HG03520 (cell line): ENCODE data around the gene MAGI1.

Source experiments
- ATAC-seq: cut with Tn5 transposase; IDR thresholded peaks from one replicate; pipeline ENCODE4 v1.9.1; 2021; ENCODE audit warnings: mild to moderate bottlenecking, moderate library complexity; ENCODE audit not compliant: unreplicated experiment

Gene MAGI1

GRCh38 chr3:65677486-65678010 lies 361.2 kb downstream of the MAGI1 start:
- ATAC-seq: no peak

DNA sequence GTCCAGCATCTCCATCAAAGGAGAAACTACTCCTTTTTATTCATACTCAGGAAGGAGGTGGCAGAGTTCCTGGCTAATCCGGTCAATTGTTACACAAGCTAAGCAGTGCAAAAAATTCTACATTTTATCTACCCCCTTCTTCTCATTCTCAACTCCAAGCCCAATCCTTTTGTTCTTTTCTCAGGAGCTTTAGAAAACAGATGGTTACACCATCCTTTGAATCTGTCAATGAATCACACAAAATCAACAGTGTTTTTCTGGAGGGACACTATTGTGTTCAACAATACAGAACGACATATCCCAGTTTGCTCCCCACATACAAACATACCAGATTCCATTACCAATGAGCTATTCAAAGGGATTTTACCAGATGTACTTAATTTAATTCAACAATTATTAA lies 362.1 kb downstream of the MAGI1 start:
- ATAC-seq: no peak

GRCh38 chr3:65675011-65675410 lies 363.7 kb downstream of the MAGI1 start:
- no peak for ATAC-seq

DNA sequence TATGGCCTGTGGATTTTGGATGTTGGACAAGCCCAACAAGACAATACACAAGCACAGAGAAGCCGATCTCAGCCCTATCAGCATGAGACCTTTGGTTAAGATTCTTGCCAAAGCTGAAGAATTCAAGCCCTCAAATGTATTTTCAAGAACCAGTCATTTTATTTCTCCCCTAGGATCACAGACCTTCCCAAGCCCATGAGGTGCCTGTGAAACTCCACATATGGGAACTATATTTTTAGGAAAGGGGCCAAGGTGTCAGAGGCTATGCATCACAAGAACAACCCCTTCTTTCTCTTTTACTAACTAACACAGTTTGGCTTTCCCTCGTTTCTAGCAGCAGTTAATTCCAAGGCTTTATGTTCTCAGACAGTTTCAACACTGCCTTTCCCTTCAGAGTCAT lies 364.5 kb downstream of the MAGI1 start:
- ATAC-seq: no peak

DNA sequence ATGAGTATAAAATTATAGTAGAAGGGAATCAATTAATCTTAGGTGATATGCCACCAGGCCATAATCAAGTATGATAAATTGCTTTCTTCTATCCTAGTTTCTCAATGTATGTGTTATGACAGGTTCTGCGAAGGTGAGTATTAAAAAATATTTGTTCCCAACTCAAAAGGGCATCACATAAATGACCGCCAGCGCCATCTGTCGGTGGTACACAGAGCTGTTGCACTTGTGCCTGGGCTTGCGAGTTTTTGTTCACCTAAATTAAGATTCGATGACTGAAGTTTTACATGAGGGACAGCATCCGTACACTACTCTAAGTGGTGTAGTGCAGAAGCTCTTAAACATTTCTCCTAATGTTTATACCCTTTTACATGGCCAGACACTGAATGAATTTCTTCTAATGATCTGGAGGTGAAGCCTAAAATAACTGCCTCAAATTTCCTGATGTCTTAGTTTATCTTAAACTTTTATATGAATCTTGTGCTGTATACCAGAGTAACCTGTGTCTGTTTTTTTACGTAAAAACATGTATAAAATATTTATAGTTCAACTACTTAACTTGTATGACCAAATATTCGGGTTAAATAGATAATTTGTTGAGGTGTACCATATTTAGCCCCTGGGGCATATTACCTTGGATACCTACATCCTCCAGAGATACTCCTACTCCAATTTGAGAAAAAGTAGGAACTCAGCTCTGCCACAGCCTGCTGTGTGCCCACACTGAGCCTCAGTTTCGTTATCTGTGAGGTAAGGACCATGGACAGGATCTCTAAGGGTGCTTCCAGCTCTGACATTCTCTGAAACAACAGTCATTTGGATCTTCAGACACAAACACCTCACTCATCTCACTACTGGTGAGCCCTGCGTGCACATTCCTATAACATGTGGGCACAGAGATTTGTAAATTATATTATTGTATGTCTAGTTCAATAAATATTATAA lies 365.6 kb downstream of the MAGI1 start:
- no peak for ATAC-seq

- ATAC-seq: no peak
Measured at GRCh38 chr3:65672061-65672460, 366.7 kb downstream of the MAGI1 start.

GRCh38 chr3:65671004-65671403 lies 367.7 kb downstream of the MAGI1 start:
- no peak for ATAC-seq

- no peak for ATAC-seq
Measured at GRCh38 chr3:65669163-65669875, 369.4 kb downstream of the MAGI1 start.

- ATAC-seq: no peak
Measured at GRCh38 chr3:65667963-65668362, 370.8 kb downstream of the MAGI1 start.

DNA sequence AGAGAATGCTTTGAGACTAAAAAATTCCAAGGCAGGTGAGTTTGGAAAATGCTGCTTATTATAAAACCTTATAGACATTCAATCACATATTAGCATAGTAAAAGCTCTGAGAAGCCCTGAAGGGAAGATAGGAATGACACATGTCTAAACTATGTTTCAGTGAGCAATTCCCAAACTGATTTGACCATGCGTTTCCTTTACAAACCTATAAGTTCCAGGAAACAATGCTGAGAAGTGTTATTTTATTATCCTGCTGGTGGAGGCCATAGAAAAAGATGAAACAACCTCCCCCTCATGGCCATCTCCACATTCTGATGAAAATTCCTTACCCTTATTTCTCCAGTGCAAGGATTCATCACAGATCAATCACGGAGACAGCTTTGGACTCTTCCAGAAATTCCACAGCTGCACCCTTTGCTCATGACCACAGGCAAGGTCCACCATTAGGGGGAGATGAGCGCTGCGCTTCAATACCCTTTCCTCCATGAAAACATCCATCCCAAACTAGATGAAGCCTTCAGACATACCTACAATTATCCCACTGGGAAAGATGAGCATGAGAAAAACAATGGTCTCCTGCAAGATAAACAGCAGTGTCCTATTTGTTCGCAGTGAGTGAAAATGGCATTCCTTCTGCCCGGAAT lies 372.1 kb downstream of the MAGI1 start:
- no peak for ATAC-seq

DNA sequence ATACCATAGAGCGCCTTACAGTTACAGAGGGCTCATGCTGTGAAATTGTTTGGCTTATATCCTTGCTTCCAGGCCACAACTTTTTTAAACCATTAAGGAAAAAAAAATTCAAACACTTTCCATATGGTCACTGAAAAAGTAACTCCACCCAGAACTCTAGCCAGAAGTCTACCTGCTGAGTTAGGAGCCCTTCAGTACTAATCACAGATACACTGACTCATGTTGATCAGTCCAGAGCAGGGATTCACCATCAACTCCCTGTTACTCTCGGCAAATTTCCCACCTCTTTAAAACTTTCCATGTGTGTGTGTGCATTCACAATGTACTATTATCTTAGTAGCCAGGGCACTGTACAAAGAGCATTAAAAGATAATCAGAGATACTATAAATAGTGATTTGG lies 372.8 kb downstream of the MAGI1 start:
- no peak for ATAC-seq

DNA sequence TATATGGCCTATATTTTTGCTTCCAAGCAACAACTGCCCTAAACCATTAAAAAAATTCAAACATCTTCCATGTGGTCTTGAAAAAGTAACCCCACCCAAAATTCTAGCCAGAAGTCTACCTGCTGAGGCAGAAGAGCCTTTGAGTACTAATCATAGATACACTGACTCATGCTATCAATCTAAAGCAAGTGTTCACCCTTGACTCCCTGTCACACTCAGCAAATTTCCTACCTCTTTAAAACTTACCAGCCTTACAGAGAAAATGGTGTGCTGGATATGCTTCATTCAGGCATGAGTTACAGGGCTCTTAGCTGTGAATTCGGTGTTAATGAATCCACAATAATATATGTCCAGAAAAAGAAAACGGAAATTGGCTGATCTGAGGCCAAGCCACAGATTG lies 373.8 kb downstream of the MAGI1 start:
- no peak for ATAC-seq

DNA sequence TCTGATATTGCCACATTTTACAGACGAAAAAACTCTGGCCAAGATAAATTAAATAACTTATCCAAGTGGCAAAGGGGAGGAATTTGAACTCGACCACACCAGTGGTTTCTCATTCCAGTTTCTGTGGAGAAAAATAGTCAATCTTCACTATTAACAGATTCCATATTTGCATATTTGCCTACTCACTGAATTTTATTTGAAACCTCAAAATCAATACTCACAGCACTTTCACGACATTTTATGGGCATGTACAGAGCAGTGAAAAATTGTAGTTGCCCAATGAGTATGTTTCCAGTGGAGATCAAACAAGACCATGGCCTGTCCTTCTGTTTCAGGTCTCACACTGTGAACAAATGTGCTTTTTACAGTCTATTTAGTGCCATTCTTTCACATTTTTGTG lies 374.3 kb downstream of the MAGI1 start:
- no peak for ATAC-seq

DNA sequence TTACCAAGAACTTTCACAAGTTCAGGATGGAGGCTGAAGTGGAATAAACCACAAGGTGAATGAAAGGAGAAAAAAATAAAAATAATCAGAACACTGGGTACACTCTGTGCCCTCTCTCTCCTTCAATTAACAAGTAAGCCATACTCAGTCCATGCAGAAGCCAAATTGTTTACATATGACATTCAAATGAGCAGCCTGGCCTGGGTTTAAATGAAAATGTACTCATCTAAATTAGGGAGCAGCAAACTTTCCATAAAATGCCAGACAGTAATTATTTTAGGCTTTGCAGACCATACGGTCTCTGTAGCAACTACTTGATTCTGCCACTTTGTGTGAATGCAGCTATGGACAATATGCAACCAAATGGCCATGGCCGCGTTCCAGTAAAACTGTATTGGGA lies 376.6 kb downstream of the MAGI1 start:
- ATAC-seq: no peak

DNA sequence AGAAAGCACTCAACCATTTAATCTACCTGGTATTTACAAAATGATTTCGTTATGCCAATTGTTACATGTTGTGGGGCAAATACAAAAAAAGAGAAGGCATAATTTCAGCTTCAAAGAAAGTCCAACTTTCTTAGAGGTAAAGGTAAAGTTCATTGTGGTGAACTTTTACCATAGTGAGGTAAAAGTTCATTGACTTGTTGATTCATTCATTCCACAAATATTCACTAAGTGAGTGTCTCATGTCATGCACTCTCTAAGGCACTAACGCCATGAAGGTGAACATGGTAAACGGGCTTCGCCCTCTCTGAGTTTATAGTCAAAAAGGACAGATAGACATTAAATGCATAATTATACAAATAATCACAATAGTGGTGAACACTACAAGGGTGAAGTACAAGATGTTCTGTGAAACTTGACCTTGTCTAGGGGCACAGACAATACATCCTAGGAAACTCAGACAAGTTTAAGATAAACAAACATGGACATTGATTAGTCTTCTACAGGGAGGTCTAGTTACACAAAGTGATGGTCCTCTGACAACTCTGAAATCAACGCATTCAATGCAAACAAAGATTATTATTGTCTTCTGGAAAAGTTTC lies 378.6 kb downstream of the MAGI1 start:
- no peak for ATAC-seq

DNA sequence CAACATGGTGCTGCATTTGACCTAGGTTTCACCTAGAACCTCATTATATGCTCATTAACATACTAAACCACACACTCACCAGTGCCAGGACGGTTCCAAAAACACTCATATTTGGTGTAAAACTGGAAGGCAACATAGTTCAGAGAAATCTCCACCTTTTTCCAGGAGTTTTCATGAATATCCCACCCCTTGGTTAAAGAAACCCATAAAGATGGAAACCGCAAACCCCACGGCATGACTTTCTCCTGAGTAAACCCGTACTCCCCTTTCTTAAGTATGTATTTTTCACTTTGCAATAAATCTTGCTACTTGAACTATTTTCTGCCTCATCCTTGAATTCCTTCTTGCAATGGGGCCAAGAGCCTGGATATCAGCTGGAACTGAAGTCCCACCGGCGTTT lies 379.3 kb downstream of the MAGI1 start:
- ATAC-seq: no peak

DNA sequence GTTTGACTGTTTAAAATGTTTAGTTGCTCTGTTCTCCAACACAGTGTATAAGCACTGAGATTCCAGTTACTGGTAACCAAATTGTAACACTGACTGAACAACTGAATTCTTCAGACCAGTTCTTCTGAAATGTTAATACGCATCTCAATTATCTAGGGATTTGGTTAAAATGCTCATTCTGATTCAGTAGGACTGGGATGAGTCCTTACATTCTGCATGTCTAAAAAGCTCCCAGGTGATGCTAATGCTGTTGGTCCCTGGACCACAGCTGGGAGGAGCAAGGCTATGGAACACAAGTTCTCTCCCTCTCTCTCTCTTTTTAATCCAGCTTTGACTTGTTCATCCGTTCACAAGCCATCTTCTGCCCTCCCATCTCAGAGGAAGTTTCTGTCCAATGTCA lies 380.3 kb downstream of the MAGI1 start:
- ATAC-seq: no peak

DNA sequence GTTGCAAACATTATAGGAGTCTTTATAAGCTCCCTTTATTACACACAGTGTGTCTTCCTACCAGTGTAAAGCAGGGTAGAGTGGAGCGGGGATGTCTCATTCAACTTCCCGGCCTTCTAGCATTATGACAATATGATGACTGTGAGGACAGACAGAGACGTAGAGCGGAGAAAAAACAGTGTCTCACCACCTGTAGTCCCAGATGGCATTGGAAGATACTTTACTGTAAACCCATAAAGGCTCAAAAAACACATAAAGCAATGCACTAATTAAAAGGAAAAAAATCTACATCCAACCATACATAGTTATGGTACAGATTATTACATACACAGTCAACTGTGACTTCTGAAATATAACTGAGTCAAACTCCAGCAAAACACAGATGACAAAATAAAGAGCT lies 383.7 kb downstream of the MAGI1 start:
- no peak for ATAC-seq

DNA sequence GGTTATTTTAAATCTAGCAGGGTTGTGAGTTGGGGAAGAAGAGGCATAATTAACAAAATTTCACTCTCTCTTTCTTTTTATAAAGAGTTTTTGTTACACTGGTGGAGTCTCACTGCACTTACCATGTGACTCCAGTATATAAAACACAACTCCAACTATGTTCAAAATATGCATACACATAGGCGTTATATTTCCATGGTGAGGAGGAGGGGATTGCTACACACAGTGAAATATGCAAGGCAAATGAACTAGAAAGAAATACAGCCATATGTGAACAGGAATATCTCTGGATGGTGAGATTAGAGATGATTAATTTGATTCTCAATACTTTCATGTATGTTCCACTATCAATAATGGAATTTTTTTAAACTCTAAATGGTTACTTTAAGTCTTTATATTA lies 385.0 kb downstream of the MAGI1 start:
- no peak for ATAC-seq

GRCh38 chr3:65650247-65650646 lies 388.5 kb downstream of the MAGI1 start:
- no peak for ATAC-seq

- no peak for ATAC-seq
Measured at GRCh38 chr3:65647369-65647768, 391.3 kb downstream of the MAGI1 start.
